Neutrophil (primary cell): ENCODE data around the gene SMTN.

Source experiments
- H3K27ac ChIP-seq: fragments of 200-600 bp; sonication (generic); 2 replicates; pipeline ENCODE4 v1.5.1; 2016; ENCODE audit warnings: mild to moderate bottlenecking, moderate library complexity
- H3K27me3 ChIP-seq: fragments of 200-600 bp; sonication (generic); 2 replicates; pipeline ENCODE4 v1.6.0; 2016; ENCODE audit warnings: mild to moderate bottlenecking
- H3K36me3 ChIP-seq: fragments of 200-600 bp; sonication (generic); 2 replicates; pipeline ENCODE4 v1.5.1; 2017
- H3K4me1 ChIP-seq, 2 experiments: fragments of 200-600 bp in 1 of 2; sonication (generic) in 1 of 2; 1 replicate in 1 of 2; 2 replicates in 1 of 2; pipeline versions ENCODE4 v1.5.1 to v1.6.1; 2013 to 2016; ENCODE audit warnings: low read depth in 1 of 2, low read length in 1 of 2, mild to moderate bottlenecking in 1 of 2, moderate library complexity in 1 of 2; ENCODE audit not compliant: control insufficient read depth in 1 of 2, insufficient read depth in 1 of 2
- H3K4me3 ChIP-seq, 2 experiments: fragments of 200-600 bp in 1 of 2; sonication (generic) in 1 of 2; 1 replicate in 1 of 2; 2 replicates in 1 of 2; pipeline ENCODE4 v1.5.1; 2013 to 2016; ENCODE audit warnings: low read depth in 1 of 2, low read length in 1 of 2, mild to moderate bottlenecking in 1 of 2, moderate library complexity in 1 of 2
- H3K9me3 ChIP-seq: fragments of 200-600 bp; sonication (generic); 2 replicates; pipeline ENCODE4 v1.5.1; 2016
- CTCF ChIP-seq: fragments of 200-600 bp; sonication (generic); IDR thresholded peaks from 2 replicates; pipeline ENCODE4 v1.5.1; 2016; ENCODE audit warnings: antibody characterized with exemption

SMTN gene

GRCh38 chr22:31091106-31091975 lies 10.2 kb downstream of the SMTN start:
- no peak overlapping the region for H3K4me3 ChIP-seq
- H3K27ac ChIP-seq, result no peak overlapping the region
- H3K9me3 ChIP-seq, result no peaks in the 10 kb centered on the region
- TF ChIP-seq CTCF, result no peak
- peaks cover 45% of the 10 kb centered on the region for H3K36me3 ChIP-seq
- H3K27me3 ChIP-seq, result no peaks in the 10 kb centered on the region
- no peaks in the 10 kb centered on the region for H3K4me1 ChIP-seq

- Histone ChIP-seq H3K4me1 (no peaks in the 10 kb centered on the region), H3K9me3 (no peaks in the 10 kb centered on the region), H3K4me3 (no peak overlapping the region), H3K27me3 (no peaks in the 10 kb centered on the region), H3K27ac (no peak overlapping the region), H3K36me3 (peaks cover 54% of the 10 kb centered on the region)
- no peak for TF ChIP-seq CTCF
These were observed 11.0 kb downstream of the SMTN start for GRCh38 chr22:31092161-31092560.

GRCh38 chr22:31093086-31093850 lies 12.2 kb downstream of the SMTN start:
- no peaks in the 10 kb centered on the region for H3K4me1 ChIP-seq
- no peak overlapping the region for H3K4me3 ChIP-seq
- no peak for TF ChIP-seq CTCF
- H3K27ac ChIP-seq, result no peak overlapping the region
- H3K27me3 ChIP-seq, result no peaks in the 10 kb centered on the region
- peaks cover 51% of the 10 kb centered on the region for H3K36me3 ChIP-seq
- H3K9me3 ChIP-seq, result no peaks in the 10 kb centered on the region

GRCh38 chr22:31094021-31094551 lies 13.0 kb downstream of the SMTN start:
- Histone ChIP-seq H3K4me3 (no peak overlapping the region), H3K27me3 (no peaks in the 10 kb centered on the region), H3K27ac (no peak overlapping the region), H3K36me3 (peaks cover 53% of the 10 kb centered on the region), H3K4me1 (no peaks in the 10 kb centered on the region), H3K9me3 (no peaks in the 10 kb centered on the region)
- no peak for TF ChIP-seq CTCF

GRCh38 chr22:31094741-31095140 lies 13.6 kb downstream of the SMTN start:
- Histone ChIP-seq H3K9me3 (no peaks in the 10 kb centered on the region), H3K4me1 (no peaks in the 10 kb centered on the region), H3K36me3 (peaks cover 58% of the 10 kb centered on the region), H3K27me3 (no peaks in the 10 kb centered on the region), H3K4me3 (no peak overlapping the region), H3K27ac (no peak overlapping the region)
- no peak for TF ChIP-seq CTCF
